Tibial nerve (tissue), 4 donors: ENCODE measurements around the gene A2M. TPM values are rescaled to one million over a fixed set of nuclear protein-coding genes. Genes with fewer than 3 reads are reported as not detected.

Experiments used
- DNase-seq, 2 donors: peaks; one replicate each; pipeline ENCODE4 v3.0.0-alpha.2; 2019; ENCODE audit warnings: low spot score in 2 of 2
- H3K27ac ChIP-seq, 4 donors: fragments of 200-600 bp; sonication (generic) in 3 of 4; one replicate each; pipeline ENCODE4 v1.5.1; 2017 to 2019; ENCODE audit warnings: mild to moderate bottlenecking in 1 of 4
- H3K27me3 ChIP-seq, 2 donors: fragments of 200-600 bp; sonication (generic) in 1 of 2; one replicate each; pipeline versions ENCODE4 v1.5.1 to v1.6.0; 2017 to 2019
- H3K36me3 ChIP-seq, 3 donors: fragments of 200-600 bp; sonication (generic); one replicate each; pipeline ENCODE4 v1.5.1; 2018 to 2019
- H3K4me1 ChIP-seq, 4 donors: fragments of 200-600 bp; sonication (generic) in 3 of 4; one replicate each; pipeline ENCODE4 v1.5.1; 2017 to 2019
- H3K4me3 ChIP-seq, 4 donors: fragments of 200-600 bp; sonication (generic) in 3 of 4; one replicate each; pipeline ENCODE4 v1.5.1; 2017 to 2019; ENCODE audit warnings: mild to moderate bottlenecking in 1 of 4, moderate library complexity in 1 of 4
- H3K9me3 ChIP-seq, 4 donors: fragments of 200-600 bp; sonication (generic) in 3 of 4; one replicate each; pipeline ENCODE4 v1.5.1; 2017 to 2019
- CTCF ChIP-seq, 5 experiments: fragments of 200-600 bp in 3 of 5; fragments of 450-650 bp in 2 of 5; sonication (generic) in 3 of 5; IDR thresholded peaks; one replicate each; pipeline ENCODE4 v1.5.1; 2016 to 2019; ENCODE audit warnings: antibody characterized with exemption in 5 of 5, mild to moderate bottlenecking in 3 of 5, moderate library complexity in 2 of 5
- EP300 ChIP-seq, 2 donors: sonication (generic); formaldehyde crosslinking; IDR thresholded peaks; one replicate each; pipeline ENCODE4 v1.6.1; 2017; ENCODE audit warnings: antibody characterized with exemption in 2 of 2, mild to moderate bottlenecking in 1 of 2
- POLR2A ChIP-seq, 2 donors: fragments of 450-650 bp; IDR thresholded peaks; one replicate each; pipeline ENCODE4 v1.6.1; 2017; ENCODE audit warnings: antibody characterized with exemption in 2 of 2, mild to moderate bottlenecking in 2 of 2, moderate library complexity in 2 of 2
- WGBS, 2 donors: methylation state at CpG; one replicate each; pipeline ENCODE4 v1.1.5; 2018; 5-methylcytosine and 5-hydroxymethylcytosine counted together
- total RNA-seq, 4 donors: library from RNA; depleted of rRNA; stranded (reverse); fragments of >200 nt; gene quantifications; one replicate each; pipeline ENCODE4 v1.1.0, GENCODE V29; 2016

The A2M gene
- total RNA-seq, 4 donors from 2014 or later = 183 to 396 (median 303) TPM

- Histone ChIP-seq H3K27ac (peak overlapping the region in 2 of 4 donors; percentile 81 to 83), H3K4me3 (peak overlapping the region in 2 of 4 donors; percentile 10 to 45), H3K9me3 (no peaks in the 10 kb centered on the region), H3K4me1 (peaks cover 5 to 56% (median 16%) of the 10 kb centered on the region in 4 donors), H3K36me3 (peaks cover 0 to 43% (median 2%) of the 10 kb centered on the region in 3 donors), H3K27me3 (no peaks in the 10 kb centered on the region)
- WGBS, 2 donors = 69 to 76% methylated on average over 7 of the region's 7 CpGs
- TF ChIP-seq POLR2A (IDR thresholded peaks at IDR 0.05) (no peak), CTCF (IDR thresholded peaks at IDR 0.05) (no peak), EP300 (IDR thresholded peaks at IDR 0.05) (no peak)
- no peak for DNase-seq
Measured at GRCh38 chr12:9113296-9113986, 2.3 kb downstream of the A2M start.

- TF ChIP-seq CTCF (IDR thresholded peaks at IDR 0.05) (no peak), POLR2A (IDR thresholded peaks at IDR 0.05) (no peak), EP300 (IDR thresholded peaks at IDR 0.05) (no peak)
- H3K9me3 ChIP-seq = no peaks in the 10 kb centered on the region
- no peaks in the 10 kb centered on the region for H3K27me3 ChIP-seq
- peaks cover 0 to 54% (median 2%) of the 10 kb centered on the region in 3 donors for H3K36me3 ChIP-seq
- no peak for DNase-seq
- WGBS, 2 donors = 89 to 93% methylated on average over 6 of the region's 6 CpGs
- H3K27ac ChIP-seq = peak overlapping the region in 2 of 4 donors; percentile 81 to 83
- H3K4me3 ChIP-seq = peak overlapping the region in 1 of 4 donors; percentile 45
- peaks cover 3 to 44% (median 7%) of the 10 kb centered on the region in 4 donors for H3K4me1 ChIP-seq
Measured at GRCh38 chr12:9112076-9112853, 3.5 kb downstream of the A2M start.

- Histone ChIP-seq H3K4me1 (peaks cover 0 to 36% (median 2%) of the 10 kb centered on the region in 4 donors), H3K36me3 (peaks cover 0 to 62% (median 2%) of the 10 kb centered on the region in 3 donors), H3K27ac (peak overlapping the region in 1 of 4 donors; percentile 22), H3K4me3 (no peak overlapping the region), H3K27me3 (no peaks in the 10 kb centered on the region), H3K9me3 (no peaks in the 10 kb centered on the region)
- WGBS, 2 donors = 85 to 86% methylated on average over 1 of the region's 1 CpG
- no peak for DNase-seq
- TF ChIP-seq EP300 (IDR thresholded peaks at IDR 0.05) = no peak
- no peak for TF ChIP-seq CTCF (IDR thresholded peaks at IDR 0.05)
- TF ChIP-seq POLR2A (IDR thresholded peaks at IDR 0.05) = no peak
Measured at GRCh38 chr12:9111525-9111924, 4.2 kb downstream of the A2M start.

- TF ChIP-seq POLR2A (IDR thresholded peaks at IDR 0.05) (no peak), CTCF (IDR thresholded peaks at IDR 0.05) (no peak), EP300 (IDR thresholded peaks at IDR 0.05) (no peak)
- no peak for DNase-seq
- H3K27me3 ChIP-seq = no peaks in the 10 kb centered on the region
- H3K4me1 ChIP-seq = peaks cover 0 to 21% (median 0%) of the 10 kb centered on the region in 4 donors
- WGBS, 2 donors = 86 to 92% methylated on average over 3 of the region's 3 CpGs
- peak overlapping the region in 1 of 4 donors; percentile 22 for H3K27ac ChIP-seq
- H3K36me3 ChIP-seq = peaks cover 0 to 77% (median 2%) of the 10 kb centered on the region in 3 donors
- no peak overlapping the region for H3K4me3 ChIP-seq
- H3K9me3 ChIP-seq = no peaks in the 10 kb centered on the region
Measured at GRCh38 chr12:9109737-9110491, 5.8 kb downstream of the A2M start.
